Stomach (tissue), 4 donors: ENCODE measurements around the gene DCC.

Experiments
- CTCF ChIP-seq, 7 experiments: fragments of 450-650 bp in 4 of 7; fragments of 200-600 bp in 3 of 7; sonication (generic) in 3 of 7; IDR thresholded peaks; one replicate each; pipeline ENCODE4 v1.5.1; 2016 to 2019; ENCODE audit warnings: antibody characterized with exemption in 7 of 7, control low read depth in 2 of 7, mild to moderate bottlenecking in 1 of 7
- EP300 ChIP-seq: sonication (generic); formaldehyde crosslinking; IDR thresholded peaks from one replicate; pipeline ENCODE4 v1.6.1; 2017; ENCODE audit warnings: antibody characterized with exemption
- POLR2A ChIP-seq, 4 donors: fragments of 450-650 bp; IDR thresholded peaks; one replicate each; pipeline ENCODE4 v1.6.1; 2016; ENCODE audit warnings: antibody characterized with exemption in 4 of 4, control low read depth in 2 of 4, mild to moderate bottlenecking in 1 of 4, moderate library complexity in 1 of 4
- POLR2AphosphoS5 ChIP-seq, 3 donors: sonication (generic); formaldehyde crosslinking; IDR thresholded peaks; one replicate each; pipeline ENCODE4 v1.6.1; 2016; ENCODE audit warnings: antibody characterized with exemption in 3 of 3

DNA sequence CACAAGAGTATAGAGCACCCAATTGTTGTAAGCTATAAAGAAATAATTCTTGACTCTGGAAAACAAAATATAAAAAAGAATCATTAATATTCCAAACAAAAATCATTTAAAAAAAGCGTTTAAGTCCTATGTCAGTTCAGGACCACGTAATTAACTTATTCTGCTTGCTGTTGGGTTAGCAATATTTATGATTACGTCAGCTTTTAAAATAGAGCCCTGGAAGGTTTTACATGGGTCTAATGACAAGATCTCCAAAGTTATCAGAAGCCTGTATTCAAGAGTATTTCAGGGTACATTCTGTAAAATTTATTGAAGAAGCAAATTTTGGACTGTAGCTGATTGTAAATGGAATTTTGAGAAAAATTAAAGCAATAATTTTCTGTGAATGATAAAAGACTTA is 521.6 kb downstream of the DCC start:
- TF ChIP-seq EP300 (no peak), POLR2AphosphoS5 (IDR thresholded peaks at IDR 0.05) (no peak), CTCF (IDR thresholded peaks at IDR 0.05) (no peak), POLR2A (IDR thresholded peaks at IDR 0.05) (no peak)
